Stimulated activated CD4-positive, alpha-beta T cell treated with anti-CD3 and anti-CD28 coated beads, TNF-alpha, amount 100 ng/mL, for 1 hour (primary cell): ENCODE measurements around the gene EPC1.
"Not testable (repeated sequence)": the region's sequence is repeated elsewhere in the genome, so short reads cannot be mapped to it uniquely, and the experiment has no call there.

ENCODE experiments used
- DNase-seq, 3 donors: peaks; one replicate each; pipeline ENCODE4 v3.0.0-alpha.2; 2020; ENCODE audit warnings: low read depth in 3 of 3, low spot score in 1 of 3

The EPC1 gene

GRCh38 chr10:32239769-32240168 is 107.2 kb downstream of the EPC1 start:
- no peak for DNase-seq

GRCh38 chr10:32237644-32238345 is 109.2 kb downstream of the EPC1 start:
- DNase-seq = no peak

GRCh38 chr10:32234471-32234870 is 112.5 kb downstream of the EPC1 start:
- DNase-seq = no peak

GRCh38 chr10:32233375-32233774 is 113.6 kb downstream of the EPC1 start:
- DNase-seq = not testable (repeated sequence)

GRCh38 chr10:32232378-32232777 is 114.6 kb downstream of the EPC1 start:
- DNase-seq = no peak

GRCh38 chr10:32229788-32230187 is 117.2 kb downstream of the EPC1 start:
- not testable (repeated sequence) for DNase-seq

- no peak for DNase-seq
Observed at GRCh38 chr10:32229170-32229569, 117.8 kb downstream of the EPC1 start.

- DNase-seq = no peak
Observed at GRCh38 chr10:32227802-32228201, 119.2 kb downstream of the EPC1 start.

GRCh38 chr10:32226624-32227023 is 120.3 kb downstream of the EPC1 start:
- no peak for DNase-seq

GRCh38 chr10:32225976-32226375 is 121.0 kb downstream of the EPC1 start:
- DNase-seq = no peak

GRCh38 chr10:32222376-32222775 is 124.6 kb downstream of the EPC1 start:
- DNase-seq = not testable (repeated sequence)

GRCh38 chr10:32219156-32219555 is 127.8 kb downstream of the EPC1 start:
- DNase-seq = not testable (repeated sequence)

GRCh38 chr10:32218206-32219044 is 128.5 kb downstream of the EPC1 start:
- DNase-seq = not testable (repeated sequence)
